Activated B cell treated with CpG ODN at 0.5 μM for 24 hours (primary cell): Measurements from ENCODE around the gene SLC51B. TPM values are rescaled to one million over a fixed set of nuclear protein-coding genes. Genes with fewer than 3 reads are reported as not detected.

Experiments used
- ATAC-seq: fragments of 200-7000 bp; cut with Tn5 transposase; one replicate; pipeline ENCODE4 v1.10.0; 2021; ENCODE audit warnings: low read depth, mild to moderate bottlenecking, moderate library complexity
- CTCF ChIA-PET: fragments of 350-600 bp; sonication (Branson Sonifier 250); formaldehyde crosslinking; loops from one replicate; lab custom pipeline; 2021; ENCODE audit warnings: antibody characterized with exemption; lab: Charles Lee
- POLR2A ChIA-PET: fragments of 350-600 bp; sonication (Branson Sonifier 250); formaldehyde crosslinking; loops from one replicate; lab custom pipeline; 2021; ENCODE audit warnings: antibody characterized with exemption; lab: Charles Lee
- DNase-seq: peaks from one replicate; pipeline ENCODE4 v3.0.0; 2022
- H3K27ac Mint-ChIP-seq: one replicate; pipeline ENCODE4 v1.8.0; 2020; ENCODE audit warnings: mixed read lengths
- H3K27me3 Mint-ChIP-seq: one replicate; pipeline ENCODE4 v1.8.0; 2021; ENCODE audit warnings: mixed read lengths
- H3K36me3 Mint-ChIP-seq: one replicate; pipeline ENCODE4 v1.8.0; 2021; ENCODE audit warnings: low read depth, mixed read lengths
- H3K4me1 Mint-ChIP-seq: one replicate; pipeline ENCODE4 v1.8.0; 2021; ENCODE audit warnings: mixed read lengths
- H3K4me3 Mint-ChIP-seq: one replicate; pipeline ENCODE4 v1.8.0; 2020; ENCODE audit warnings: mild to moderate bottlenecking, mixed read lengths
- H3K9me3 Mint-ChIP-seq: one replicate; pipeline ENCODE4 v1.8.0; 2020; ENCODE audit warnings: mixed read lengths
- intact Hi-C: fragments of 100-400 bp; cut with micrococcal nuclease; formaldehyde crosslinking; loops from one replicate; pipeline ENCODE4 v1.15.1; 2024
- total RNA-seq: library from RNA; stranded (reverse); gene quantifications from 2 replicates; pipeline ENCODE4 v1.2.3, GENCODE V29; 2022
- TF ChIP-seq, protein P1 (sequence below): fragments of 200-600 bp; IDR thresholded peaks from one replicate; pipeline ENCODE4 v1.8.0; 2022; ENCODE audit warnings: antibody characterized with exemption, mild to moderate bottlenecking

Gene SLC51B
- total RNA-seq, 1 donor from 2014 or later, result not detected

DNA sequence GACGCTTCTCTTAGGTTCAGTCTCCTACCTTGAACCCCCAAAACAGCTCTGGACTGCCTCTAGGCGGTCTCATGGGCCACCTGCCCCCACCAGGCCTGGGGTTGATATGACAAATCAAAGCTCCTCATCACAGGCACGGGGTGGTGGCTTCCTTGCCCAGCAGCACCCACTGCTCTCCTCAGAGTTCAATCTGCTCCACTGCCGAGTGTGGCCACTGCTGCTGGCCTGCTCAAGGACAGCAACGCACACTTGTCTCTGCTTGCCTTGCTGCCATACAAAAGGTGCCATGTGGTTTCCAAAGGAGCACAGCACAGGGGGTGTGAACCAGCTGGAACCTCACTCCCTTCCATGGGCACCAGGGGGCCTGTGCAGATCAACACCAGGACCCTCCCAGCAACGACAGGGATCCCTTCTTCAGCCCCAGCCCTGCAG is 41.5 kb downstream of the SLC51B start:
- ChIA-PET POLR2A (no interaction called here), CTCF (interaction anchor here (1.0 to 1.3 kb wide), 2 partner anchors 8 to 34 kb away, joined by 3 to 4 read pairs; no protein-coding TSS in a partner anchor)
- DNase-seq (no peak), ATAC-seq (no peak)
- Mint-ChIP-seq H3K27me3 (peaks cover 25% of the 10 kb centered on the region), H3K9me3 (no peaks in the 10 kb centered on the region), H3K27ac (no peak overlapping the region), H3K4me1 (no peaks in the 10 kb centered on the region), H3K36me3 (no peaks in the 10 kb centered on the region), H3K4me3 (no peak overlapping the region)
- intact Hi-C loops, result no loop called here
- TF ChIP-seq, protein P1, sequence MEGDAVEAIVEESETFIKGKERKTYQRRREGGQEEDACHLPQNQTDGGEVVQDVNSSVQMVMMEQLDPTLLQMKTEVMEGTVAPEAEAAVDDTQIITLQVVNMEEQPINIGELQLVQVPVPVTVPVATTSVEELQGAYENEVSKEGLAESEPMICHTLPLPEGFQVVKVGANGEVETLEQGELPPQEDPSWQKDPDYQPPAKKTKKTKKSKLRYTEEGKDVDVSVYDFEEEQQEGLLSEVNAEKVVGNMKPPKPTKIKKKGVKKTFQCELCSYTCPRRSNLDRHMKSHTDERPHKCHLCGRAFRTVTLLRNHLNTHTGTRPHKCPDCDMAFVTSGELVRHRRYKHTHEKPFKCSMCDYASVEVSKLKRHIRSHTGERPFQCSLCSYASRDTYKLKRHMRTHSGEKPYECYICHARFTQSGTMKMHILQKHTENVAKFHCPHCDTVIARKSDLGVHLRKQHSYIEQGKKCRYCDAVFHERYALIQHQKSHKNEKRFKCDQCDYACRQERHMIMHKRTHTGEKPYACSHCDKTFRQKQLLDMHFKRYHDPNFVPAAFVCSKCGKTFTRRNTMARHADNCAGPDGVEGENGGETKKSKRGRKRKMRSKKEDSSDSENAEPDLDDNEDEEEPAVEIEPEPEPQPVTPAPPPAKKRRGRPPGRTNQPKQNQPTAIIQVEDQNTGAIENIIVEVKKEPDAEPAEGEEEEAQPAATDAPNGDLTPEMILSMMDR, result no peak

DNA sequence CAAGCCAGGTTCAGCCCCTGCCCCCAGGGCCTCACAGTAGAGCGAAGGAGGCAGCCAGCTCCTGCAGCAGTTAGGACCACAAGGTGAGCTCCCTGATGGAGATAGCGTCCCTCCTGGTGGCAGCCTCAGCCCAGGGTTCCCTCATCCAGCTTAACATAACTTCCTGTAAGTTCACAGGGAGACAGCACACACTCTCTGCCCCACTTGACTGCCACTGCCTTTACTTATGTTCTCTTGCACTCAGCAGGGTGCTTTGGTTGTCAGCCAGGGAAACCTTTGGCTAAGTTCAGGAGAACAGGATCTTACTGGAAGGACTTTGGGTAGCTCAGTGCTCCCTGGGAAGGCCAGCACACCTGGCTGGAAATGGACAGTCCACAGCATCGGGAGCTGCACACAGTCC is 42.2 kb downstream of the SLC51B start:
- H3K9me3 Mint-ChIP-seq, result no peaks in the 10 kb centered on the region
- no peak overlapping the region for H3K4me3 Mint-ChIP-seq
- intact Hi-C loops, result no loop called here
- ATAC-seq (no peak), DNase-seq (no peak)
- CTCF ChIA-PET, result interaction anchor here (1.3 kb wide), 1 partner anchor 9 kb away, joined by 3 read pairs; no protein-coding TSS in a partner anchor
- H3K27ac Mint-ChIP-seq, result no peak overlapping the region
- POLR2A ChIA-PET, result interaction anchor here (0.5 kb wide), 1 partner anchor 48 kb away, joined by 3 read pairs; no protein-coding TSS in a partner anchor
- no peaks in the 10 kb centered on the region for H3K36me3 Mint-ChIP-seq
- TF ChIP-seq, protein P1, result no peak
- no peaks in the 10 kb centered on the region for H3K4me1 Mint-ChIP-seq
- H3K27me3 Mint-ChIP-seq, result peaks cover 18% of the 10 kb centered on the region

DNA sequence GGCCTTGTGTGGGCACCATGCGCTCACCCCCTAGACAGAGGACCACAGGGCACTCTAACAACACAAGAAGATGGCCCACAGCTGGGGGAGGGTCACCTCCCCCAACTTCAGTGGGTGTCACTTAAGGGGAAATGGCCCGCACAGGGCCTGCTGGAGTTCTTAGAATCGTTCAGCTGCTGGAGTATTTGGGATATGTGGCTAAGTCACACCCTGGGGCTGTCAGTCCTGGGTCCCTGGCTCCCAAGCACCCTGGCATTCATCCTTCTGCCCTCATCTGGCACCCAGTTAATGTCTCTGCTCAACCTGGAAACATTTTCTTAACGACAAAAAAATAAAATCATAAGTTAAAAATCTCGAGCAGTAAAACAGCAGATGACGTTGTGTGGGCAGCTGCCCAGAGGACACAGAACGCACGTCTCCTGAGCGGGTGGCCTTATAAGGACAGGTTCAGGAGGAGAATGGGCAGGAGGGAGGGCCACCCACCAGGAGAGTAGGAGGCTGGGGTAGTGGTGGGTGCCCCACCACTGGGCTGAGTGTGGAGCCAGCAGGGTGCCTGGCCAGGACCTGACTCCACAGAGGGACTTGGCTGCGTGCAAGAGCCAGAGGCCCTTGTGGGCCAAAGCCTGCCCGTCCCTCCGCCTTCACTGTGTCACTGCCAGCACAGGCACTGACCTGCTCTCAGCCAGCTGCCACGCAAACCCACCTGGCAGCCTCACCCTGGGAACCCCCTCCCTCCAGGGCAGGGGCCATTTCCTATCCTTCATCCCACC is 42.9 kb downstream of the SLC51B start:
- no peak for ATAC-seq
- DNase-seq, result no peak
- ChIA-PET POLR2A (interaction anchor here (0.5 kb wide), 1 partner anchor 47 kb away, joined by 3 read pairs; no protein-coding TSS in a partner anchor), CTCF (interaction anchor here (1.3 kb wide), 1 partner anchor 10 kb away, joined by 3 read pairs; no protein-coding TSS in a partner anchor)
- intact Hi-C loops, result no loop called here
- peaks cover 12% of the 10 kb centered on the region for H3K27me3 Mint-ChIP-seq
- no peaks in the 10 kb centered on the region for H3K4me1 Mint-ChIP-seq
- H3K36me3 Mint-ChIP-seq, result no peaks in the 10 kb centered on the region
- H3K27ac Mint-ChIP-seq, result no peak overlapping the region
- no peak overlapping the region for H3K4me3 Mint-ChIP-seq
- H3K9me3 Mint-ChIP-seq, result no peaks in the 10 kb centered on the region
- TF ChIP-seq, protein P1, result no peak

DNA sequence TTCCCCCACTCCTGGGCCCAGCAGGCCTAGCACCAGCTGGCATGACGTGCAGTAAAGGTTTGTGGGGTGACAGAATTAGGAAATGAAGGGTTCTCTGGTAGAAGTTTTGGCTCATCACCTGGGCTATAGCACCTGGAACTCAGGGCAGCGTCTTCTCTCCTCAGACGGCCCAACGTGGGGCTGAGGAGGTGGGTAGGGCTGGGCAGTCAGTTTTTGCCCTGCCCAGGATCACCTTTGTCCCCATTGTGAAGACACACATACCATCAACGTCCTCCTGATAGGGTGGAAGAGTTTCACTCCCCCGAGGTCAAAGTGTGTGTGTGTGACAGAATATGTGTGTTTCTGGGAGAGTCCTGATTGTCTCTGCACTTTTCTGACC is 43.4 kb downstream of the SLC51B start:
- ATAC-seq (no peak), DNase-seq (no peak)
- POLR2A ChIA-PET, result no interaction called here
- CTCF ChIA-PET, result no interaction called here
- Mint-ChIP-seq H3K27ac (no peak overlapping the region), H3K4me1 (no peaks in the 10 kb centered on the region), H3K4me3 (no peak overlapping the region), H3K9me3 (no peaks in the 10 kb centered on the region), H3K27me3 (peaks cover 10% of the 10 kb centered on the region), H3K36me3 (no peaks in the 10 kb centered on the region)
- intact Hi-C loops, result no loop called here
- TF ChIP-seq, protein P1, result no peak

DNA sequence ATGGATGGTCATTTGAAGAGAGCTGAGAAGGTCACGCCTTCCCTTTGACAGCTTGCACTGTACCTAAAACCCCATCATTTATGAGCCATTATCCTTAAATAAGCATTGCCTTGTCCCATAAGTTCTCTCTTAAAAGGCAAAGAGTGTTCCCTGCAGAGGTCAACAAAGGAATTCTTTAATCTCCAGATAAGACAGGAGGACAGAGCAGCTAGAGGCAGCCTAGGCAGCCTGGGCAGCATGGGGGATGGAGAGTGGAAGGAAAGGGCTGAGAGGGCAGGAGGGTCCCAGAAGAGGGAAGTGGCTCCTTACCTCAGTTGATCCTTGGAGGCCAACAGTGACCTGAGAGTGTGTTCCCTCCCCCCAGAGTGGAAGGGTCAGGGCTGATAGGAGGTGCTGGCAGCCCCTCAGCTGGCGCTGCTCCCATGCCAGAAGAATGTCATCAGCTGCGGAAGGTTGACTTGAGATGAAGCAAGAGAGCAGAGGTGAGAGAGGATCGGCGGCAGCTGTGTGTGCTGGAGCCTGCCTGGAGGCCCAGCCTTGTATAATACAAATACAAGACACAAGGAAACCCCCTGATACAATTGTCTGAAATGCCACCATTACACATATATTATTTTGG is 44.1 kb downstream of the SLC51B start:
- DNase-seq, result no peak
- Mint-ChIP-seq H3K4me1 (no peaks in the 10 kb centered on the region), H3K36me3 (no peaks in the 10 kb centered on the region), H3K27ac (no peak overlapping the region), H3K27me3 (peaks cover 4% of the 10 kb centered on the region), H3K9me3 (no peaks in the 10 kb centered on the region), H3K4me3 (no peak overlapping the region)
- ChIA-PET POLR2A (no interaction called here), CTCF (no interaction called here)
- intact Hi-C loops, result no loop called here
- no peak for ATAC-seq
- TF ChIP-seq, protein P1, result no peak
